Astrocyte of the cerebellum (primary cell): ENCODE results near the gene CEP63.
"Not testable (repeated sequence)": the region's sequence is repeated elsewhere in the genome, so short reads cannot be mapped to it uniquely, and the experiment has no call there.

Experiments used
- DNase-seq: peaks from one replicate; pipeline ENCODE4 v3.0.0-alpha.2; 2011; ENCODE audit warnings: low read depth
- H3K4me3 ChIP-seq: 2 replicates; pipeline ENCODE4 v1.5.1; 2011; ENCODE audit warnings: mild to moderate bottlenecking, low read depth, low read length, moderate library complexity
- CTCF ChIP-seq: IDR thresholded peaks from 2 replicates; pipeline ENCODE4 v1.5.1; 2012; ENCODE audit warnings: low read length, low read depth, moderate library complexity, mild to moderate bottlenecking; ENCODE audit errors: missing control alignments
- in situ Hi-C: cut with HindIII; loops from 2 replicates; pipeline ENCODE4 v1.10.0; 2017; ENCODE audit warnings: low sequenced_read_pairs

CEP63 gene

GRCh38 chr3:134590766-134591165 is 104.9 kb downstream of the CEP63 start:
- DNase-seq: no peak
- H3K4me3 ChIP-seq: no peak overlapping the region

GRCh38 chr3:134592806-134593205 is 106.9 kb downstream of the CEP63 start:
- in situ Hi-C loops: no loop called here
- no peak for TF ChIP-seq CTCF
- no peak for DNase-seq
- H3K4me3 ChIP-seq: no peak overlapping the region

More at GRCh38 chr3:134590766-134591165, 104.9 kb downstream of the CEP63 start:
- in situ Hi-C loops: no loop called here
- no peak for TF ChIP-seq CTCF

GRCh38 chr3:134594331-134594741 is 108.5 kb downstream of the CEP63 start:
- TF ChIP-seq CTCF: no peak
- in situ Hi-C loops: no loop called here
- DNase-seq: no peak
- H3K4me3 ChIP-seq: no peak overlapping the region

GRCh38 chr3:134594986-134595385 is 109.1 kb downstream of the CEP63 start:
- DNase-seq, H3K4me3 ChIP-seq, in situ Hi-C loops: not testable (repeated sequence)

- in situ Hi-C loops: no loop called here
- TF ChIP-seq CTCF: no peak
- no peak overlapping the region for H3K4me3 ChIP-seq
- no peak for DNase-seq
Measured at GRCh38 chr3:134597390-134597970, 111.6 kb downstream of the CEP63 start.

GRCh38 chr3:134598763-134599545 is 113.1 kb downstream of the CEP63 start:
- DNase-seq: no peak
- no peak for TF ChIP-seq CTCF
- in situ Hi-C loops: no loop called here
- H3K4me3 ChIP-seq: no peak overlapping the region

GRCh38 chr3:134600206-134600605 is 114.3 kb downstream of the CEP63 start:
- peak; percentile 60 for DNase-seq

More at GRCh38 chr3:134600206-134600605, 114.3 kb downstream of the CEP63 start:
- no peak overlapping the region for H3K4me3 ChIP-seq
- no peak for TF ChIP-seq CTCF
- in situ Hi-C loops: no loop called here
